ENCODE data around the gene HSPA8.

DNA sequence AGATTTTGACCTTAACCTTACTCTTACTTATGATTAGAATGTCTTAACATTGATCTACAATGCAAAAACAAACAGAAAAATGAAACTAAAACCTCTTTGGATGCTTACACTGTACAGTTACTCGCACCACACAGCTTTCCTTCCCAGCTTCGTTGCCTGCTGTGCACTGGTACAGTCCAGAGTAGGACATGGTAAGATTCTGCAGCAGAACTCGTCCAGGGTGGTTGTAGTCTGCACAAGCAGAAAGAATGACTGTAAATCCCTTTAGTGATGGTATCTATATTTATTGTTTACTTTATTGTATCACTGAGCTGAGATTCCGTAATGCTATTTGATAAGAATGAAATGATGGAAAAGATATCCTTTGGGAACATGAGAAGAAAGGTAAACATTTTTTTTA, 21.0 kb upstream of the HSPA8 start:
- TF ChIP-seq, protein P1, sequence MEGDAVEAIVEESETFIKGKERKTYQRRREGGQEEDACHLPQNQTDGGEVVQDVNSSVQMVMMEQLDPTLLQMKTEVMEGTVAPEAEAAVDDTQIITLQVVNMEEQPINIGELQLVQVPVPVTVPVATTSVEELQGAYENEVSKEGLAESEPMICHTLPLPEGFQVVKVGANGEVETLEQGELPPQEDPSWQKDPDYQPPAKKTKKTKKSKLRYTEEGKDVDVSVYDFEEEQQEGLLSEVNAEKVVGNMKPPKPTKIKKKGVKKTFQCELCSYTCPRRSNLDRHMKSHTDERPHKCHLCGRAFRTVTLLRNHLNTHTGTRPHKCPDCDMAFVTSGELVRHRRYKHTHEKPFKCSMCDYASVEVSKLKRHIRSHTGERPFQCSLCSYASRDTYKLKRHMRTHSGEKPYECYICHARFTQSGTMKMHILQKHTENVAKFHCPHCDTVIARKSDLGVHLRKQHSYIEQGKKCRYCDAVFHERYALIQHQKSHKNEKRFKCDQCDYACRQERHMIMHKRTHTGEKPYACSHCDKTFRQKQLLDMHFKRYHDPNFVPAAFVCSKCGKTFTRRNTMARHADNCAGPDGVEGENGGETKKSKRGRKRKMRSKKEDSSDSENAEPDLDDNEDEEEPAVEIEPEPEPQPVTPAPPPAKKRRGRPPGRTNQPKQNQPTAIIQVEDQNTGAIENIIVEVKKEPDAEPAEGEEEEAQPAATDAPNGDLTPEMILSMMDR (IDR thresholded peaks at IDR 0.05), result no peak
- TF ChIP-seq POLR2A (IDR thresholded peaks at IDR 0.05), result no peak

All from heart left ventricle (tissue), 13 donors.